Endothelial cell of umbilical vein (primary cell): Measurements from ENCODE around the gene OR1J2.

Experiments
- CTCF ChIP-seq, 2 donors: IDR thresholded peaks; 1 replicate in 1 of 2; 2 replicates in 1 of 2; pipeline ENCODE4 v1.5.1; 2011; ENCODE audit warnings: low read length in 2 of 2, mild to moderate bottlenecking in 2 of 2, moderate library complexity in 2 of 2, control low read depth in 1 of 2, inconsistent platforms in 1 of 2, low read depth in 1 of 2; ENCODE audit not compliant: insufficient read depth in 1 of 2; ENCODE audit errors: extremely low read depth in 1 of 2
- EZH2 ChIP-seq: IDR thresholded peaks from 2 replicates; pipeline ENCODE4 v1.6.1; 2012; ENCODE audit warnings: borderline replicate concordance, low read depth, mild to moderate bottlenecking, moderate library complexity, low read length, inconsistent platforms; ENCODE audit not compliant: severe bottlenecking
- MAX ChIP-seq: IDR thresholded peaks from 2 replicates; pipeline ENCODE4 v1.6.1; 2011; ENCODE audit not compliant: insufficient read depth, insufficient read length
- POLR2AphosphoS5 ChIP-seq: IDR thresholded peaks from 2 replicates; pipeline ENCODE4 v1.6.1; 2012; ENCODE audit warnings: low read depth, mild to moderate bottlenecking, control low read depth, low read length, moderate library complexity; ENCODE audit not compliant: insufficient read depth

- TF ChIP-seq CTCF (IDR thresholded peaks at IDR 0.05; ENCODE audit: extremely low read depth in 1 of 2, insufficient read depth in 1 of 2, low read depth in 1 of 2, low read length in 2 of 2) (no peak), MAX (no peak), POLR2AphosphoS5 (no peak), EZH2 (no peak)
Observed at GRCh38 chr9:122518841-122519240, 8.2 kb downstream of the OR1J2 start, which contains the start of gene OR1J4.
